ENCODE measurements around the gene NDUFC1.
A peak's percentile ranks its signal among the peaks of the same experiment; 100 is the strongest.

- TF ChIP-seq RCOR1 (IDR thresholded peaks at IDR 0.05; ENCODE audit: insufficient replicate concordance, low read length), result no peak
- no peak for TF ChIP-seq CTCF (conservative IDR thresholded peaks at IDR 0.05; ENCODE audit: low read depth, low read length)
- no peak for TF ChIP-seq POLR2A (IDR thresholded peaks at IDR 0.05; ENCODE audit: low read depth, low read length)
- TF ChIP-seq CHD1 (IDR thresholded peaks at IDR 0.05; ENCODE audit: low read depth, low read length), result no peak
- no peak for TF ChIP-seq CEBPB (IDR thresholded peaks at IDR 0.05; ENCODE audit: low read depth, low read length)
- no peak for TF ChIP-seq FOS (IDR thresholded peaks at IDR 0.05; ENCODE audit: low read depth, low read length)
- no peak for TF ChIP-seq MAZ (IDR thresholded peaks at IDR 0.05; ENCODE audit: borderline replicate concordance, low read depth, low read length)
- TF ChIP-seq RAD21 (IDR thresholded peaks at IDR 0.05; ENCODE audit: low read length), result no peak
- no peak for TF ChIP-seq MXI1 (IDR thresholded peaks at IDR 0.05; ENCODE audit: borderline replicate concordance, low read depth, low read length)
- no peak for TF ChIP-seq BHLHE40 (IDR thresholded peaks at IDR 0.05; ENCODE audit: low read depth, low read length)
- peak; percentile 76 for TF ChIP-seq MAFK (IDR thresholded peaks at IDR 0.05; ENCODE audit: low read depth, low read length)
- TF ChIP-seq NFE2L2 (IDR thresholded peaks at IDR 0.05; ENCODE audit: low read depth, low read length), result no peak
Observed at GRCh38 chr4:139274790-139275189, 27.5 kb downstream of the NDUFC1 start.

All from IMR-90 (cell line).